Suppressor macrophage (primary cell): ENCODE results near the gene WDR49.

ENCODE experiments used
- DNase-seq, 4 experiments: peaks; one replicate each; pipeline ENCODE4 v3.0.0-alpha.2; 2020 to 2022

The WDR49 gene

DNA sequence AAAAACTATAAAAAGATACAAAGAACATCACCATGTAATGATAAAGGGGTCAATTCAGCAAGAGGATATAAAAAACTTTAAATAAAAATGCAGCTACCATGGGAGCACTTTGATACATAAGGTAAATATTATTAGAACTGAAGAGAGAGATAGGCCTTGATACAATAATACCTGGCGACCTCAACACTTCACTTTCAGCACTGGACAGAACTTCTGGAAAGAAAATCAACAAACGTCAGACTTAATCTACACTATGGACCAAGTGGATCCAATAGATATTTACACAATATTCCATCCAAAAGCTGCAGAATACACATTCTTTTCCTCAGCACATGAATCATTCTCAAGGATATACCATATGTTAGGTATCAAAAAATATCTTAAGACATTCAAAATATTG lies 42.0 kb downstream of the WDR49 start:
- no peak for DNase-seq

- no peak for DNase-seq
Observed at GRCh38 chr3:167609156-167609555, 44.6 kb downstream of the WDR49 start.

- no peak for DNase-seq
Observed at GRCh38 chr3:167606836-167607235, 46.9 kb downstream of the WDR49 start.

DNA sequence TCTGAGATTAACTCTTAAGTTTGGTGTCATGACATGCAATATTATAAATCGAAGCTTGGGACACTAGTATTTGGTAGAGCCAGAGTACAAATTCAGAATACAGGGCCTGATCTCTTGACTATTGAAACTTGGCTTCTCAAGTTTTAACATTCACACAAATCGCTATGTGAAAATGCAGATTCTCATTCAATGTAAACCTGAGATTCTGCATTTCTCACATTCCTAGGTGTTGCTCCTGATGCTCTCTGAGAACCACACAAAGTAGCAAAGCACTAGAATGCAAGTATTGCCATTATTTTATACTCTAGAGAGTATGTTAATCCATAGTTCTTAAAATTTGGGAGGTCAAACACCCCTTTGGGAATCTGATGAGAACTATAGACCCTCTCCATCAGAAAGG lies 47.9 kb downstream of the WDR49 start:
- no peak for DNase-seq

DNA sequence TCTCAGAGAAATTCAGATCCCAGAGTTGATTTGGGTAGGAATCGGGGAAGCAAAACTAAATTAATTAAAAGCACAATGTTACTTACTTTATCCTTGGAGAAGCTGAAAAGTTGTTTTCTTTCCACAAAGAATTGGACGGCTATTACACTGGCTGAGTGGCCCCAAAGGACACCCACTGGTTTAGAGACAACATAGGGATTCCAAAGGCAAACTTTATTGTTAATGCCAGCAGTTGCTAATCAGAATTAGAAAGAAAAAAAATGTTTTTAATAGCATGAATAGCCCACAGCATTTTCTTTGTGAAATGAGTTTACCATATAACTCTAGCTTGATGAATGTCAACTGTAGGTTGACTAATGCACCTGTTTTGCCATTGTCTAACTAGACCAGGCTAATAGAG lies 51.7 kb downstream of the WDR49 start:
- DNase-seq, result no peak

DNA sequence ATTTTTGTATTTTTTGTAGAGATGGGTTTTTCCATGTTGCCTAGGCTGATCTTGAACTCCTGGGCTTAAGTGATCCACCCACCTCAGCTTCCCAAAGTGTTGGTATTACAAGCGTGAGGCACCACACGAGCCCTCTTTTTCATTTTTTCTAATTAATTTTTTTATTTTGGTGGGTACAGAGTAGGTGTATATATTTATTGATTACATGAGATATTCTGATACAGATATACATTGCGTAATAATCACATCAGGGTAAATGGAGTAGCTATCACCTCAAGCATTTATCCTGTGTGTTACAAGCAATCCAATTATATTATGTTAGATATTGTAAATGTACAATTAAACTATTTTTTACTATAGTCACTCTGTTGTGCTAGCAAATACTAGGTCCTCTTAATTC lies 66.1 kb downstream of the WDR49 start:
- no peak for DNase-seq

- DNase-seq, result no peak
Observed at GRCh38 chr3:167575000-167575600, 78.6 kb downstream of the WDR49 start.

DNA sequence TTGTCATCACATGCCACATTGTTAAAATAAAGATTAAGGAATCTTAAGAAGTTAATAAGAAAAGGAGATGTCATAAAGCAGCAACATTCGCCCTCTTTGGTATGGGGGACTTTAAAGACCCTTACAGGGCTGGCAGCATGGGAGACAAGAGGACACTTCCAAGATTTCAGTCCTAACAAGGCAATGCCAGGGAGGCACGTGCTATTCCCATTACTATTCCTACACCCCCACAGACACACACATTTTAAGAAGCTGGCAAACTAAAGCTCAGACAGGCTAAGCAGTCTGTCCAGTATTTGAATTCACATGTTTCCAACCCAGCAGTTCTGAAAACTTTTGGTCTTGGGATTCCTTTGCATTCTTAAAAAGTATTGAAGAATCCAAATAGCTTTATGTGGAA lies 80.8 kb downstream of the WDR49 start:
- DNase-seq, result no peak

DNA sequence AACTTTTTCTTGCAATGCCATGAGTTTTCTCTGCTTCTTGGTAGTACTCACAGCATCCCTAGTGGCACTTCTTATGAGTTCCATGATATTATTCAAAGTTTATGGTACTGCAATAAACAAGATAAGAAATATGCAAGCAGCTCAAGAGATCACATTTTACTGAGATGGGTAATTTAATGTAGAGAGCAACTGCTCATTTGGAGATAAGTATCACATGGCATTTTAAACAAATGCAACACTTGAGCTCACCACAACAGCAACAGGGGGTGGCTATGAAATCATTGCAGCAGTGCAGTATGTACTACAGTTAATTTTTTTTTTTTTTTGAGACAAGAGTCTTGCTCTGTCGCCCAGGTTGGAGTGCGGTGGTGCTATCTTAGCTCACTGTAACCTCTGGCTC lies 85.1 kb downstream of the WDR49 start:
- no peak for DNase-seq

DNA sequence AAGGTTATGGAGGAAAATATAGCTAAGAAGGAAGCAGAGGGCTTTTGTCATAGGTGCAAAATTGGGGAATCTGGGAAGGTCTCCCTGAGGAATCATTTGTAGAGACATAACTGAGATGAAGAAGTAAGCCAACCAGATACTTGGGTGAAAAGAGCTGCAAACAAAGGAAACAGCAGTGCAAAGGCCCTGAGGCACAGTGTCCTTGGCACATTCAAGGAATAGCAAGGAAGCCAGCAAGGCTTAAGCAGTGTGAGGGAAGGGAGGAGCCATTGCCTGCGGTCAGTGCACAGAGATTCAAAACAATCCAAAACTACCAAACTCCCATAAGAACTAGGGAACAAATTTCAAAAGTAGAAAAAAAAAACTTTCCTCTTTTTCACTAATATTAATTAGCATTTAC lies 88.3 kb downstream of the WDR49 start:
- DNase-seq, result no peak

- no peak for DNase-seq
Observed at GRCh38 chr3:167564612-167565011, 89.1 kb downstream of the WDR49 start.

GRCh38 chr3:167559924-167560323 lies 93.8 kb downstream of the WDR49 start:
- no peak for DNase-seq

- DNase-seq, result no peak
Observed at GRCh38 chr3:167554898-167555297, 98.8 kb downstream of the WDR49 start.

DNA sequence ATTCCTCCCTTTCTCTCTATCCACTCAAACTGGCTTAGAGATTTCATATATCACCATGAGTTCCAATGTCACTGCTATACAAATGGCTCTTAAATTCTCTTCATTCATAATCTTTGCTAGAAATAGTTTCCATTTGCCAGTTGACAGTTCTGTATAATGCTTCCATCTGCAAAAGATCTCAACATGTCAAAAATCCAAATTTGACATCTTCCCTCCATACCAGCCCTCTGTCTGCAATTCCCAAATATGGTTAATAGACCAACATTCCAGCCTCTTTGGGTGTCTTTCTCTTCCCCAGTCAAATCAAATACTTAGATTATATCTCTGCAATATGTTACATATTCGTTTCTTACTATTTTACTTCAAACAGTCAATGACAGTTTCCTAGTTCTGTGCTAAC lies 115.7 kb downstream of the WDR49 start:
- no peak for DNase-seq

GRCh38 chr3:167521006-167521355 lies 132.8 kb downstream of the WDR49 start:
- DNase-seq, result peak; percentile 56 to 74 (median 73)

- peak in 2 of 4 experiments; percentile 31 to 32 for DNase-seq
Observed at GRCh38 chr3:167520266-167521005, 133.3 kb downstream of the WDR49 start.

DNA sequence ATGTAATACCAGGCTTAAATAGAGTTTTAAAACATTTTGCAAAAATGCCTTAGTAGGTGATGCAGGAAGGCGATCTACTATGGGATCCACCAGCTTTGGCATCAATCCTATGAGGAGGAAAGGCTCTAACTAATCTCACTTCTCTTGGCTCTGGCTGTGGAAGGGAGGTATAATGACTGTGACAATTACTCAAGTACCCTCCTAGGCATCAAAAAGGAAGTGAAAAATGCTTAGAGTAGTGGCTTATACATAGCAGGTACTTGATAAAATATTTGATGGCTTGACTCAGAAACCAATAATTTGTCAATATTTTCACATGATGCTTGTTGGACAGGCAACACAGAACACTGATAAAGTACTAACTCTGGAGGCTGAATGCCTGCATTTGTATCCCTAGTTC lies 145.8 kb downstream of the WDR49 start:
- DNase-seq, result peak in 1 of 4 experiments; percentile 12

- DNase-seq, result peak; percentile 42 to 65 (median 54)
Observed at GRCh38 chr3:167502401-167502800, 151.3 kb downstream of the WDR49 start.

GRCh38 chr3:167501941-167502340 lies 151.8 kb downstream of the WDR49 start:
- DNase-seq, result peak in 3 of 4 experiments; percentile 49 to 58 (median 54)

- no peak for DNase-seq
Observed at GRCh38 chr3:167497903-167498302, 155.8 kb downstream of the WDR49 start.

DNA sequence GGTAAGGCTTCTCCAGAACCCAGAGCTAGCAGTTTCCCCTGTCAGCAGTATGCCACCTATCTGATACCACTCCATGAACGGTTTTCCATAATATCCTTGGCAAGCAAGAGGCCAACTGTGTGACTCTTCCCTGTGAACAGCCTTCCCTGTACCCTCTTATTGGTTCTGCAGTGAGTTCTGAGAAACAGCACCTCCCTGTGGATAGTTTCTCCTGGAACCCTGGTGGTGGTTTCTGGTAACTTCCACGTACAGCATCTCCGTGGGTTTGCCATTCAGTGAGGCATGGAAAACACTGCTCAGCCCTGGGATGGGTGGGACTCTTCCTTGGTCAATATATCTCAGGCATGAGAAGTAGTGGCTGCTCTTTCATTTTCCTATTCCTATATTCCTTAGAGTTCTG lies 160.5 kb downstream of the WDR49 start:
- DNase-seq, result peak in 3 of 4 experiments; percentile 31 to 39 (median 33)

DNA sequence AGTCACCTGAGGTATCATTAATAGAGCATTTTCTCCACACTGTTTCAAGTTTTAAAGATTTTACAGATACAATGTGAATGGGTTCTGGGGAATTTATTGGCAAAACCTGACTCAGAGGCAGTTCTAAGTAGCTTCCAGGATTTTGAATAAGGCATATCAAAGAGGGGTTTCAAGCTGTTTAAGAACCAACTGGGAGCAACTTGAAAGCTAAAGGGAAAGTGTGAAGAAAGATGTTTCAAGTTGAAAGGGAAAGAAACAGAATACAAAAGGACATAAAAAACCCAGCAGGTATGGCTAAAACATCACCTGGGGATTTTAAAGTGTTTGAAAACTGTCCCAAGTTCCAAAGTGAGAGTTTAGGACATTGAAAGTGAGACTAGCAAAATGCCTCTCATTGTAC lies 162.1 kb downstream of the WDR49 start:
- no peak for DNase-seq

DNA sequence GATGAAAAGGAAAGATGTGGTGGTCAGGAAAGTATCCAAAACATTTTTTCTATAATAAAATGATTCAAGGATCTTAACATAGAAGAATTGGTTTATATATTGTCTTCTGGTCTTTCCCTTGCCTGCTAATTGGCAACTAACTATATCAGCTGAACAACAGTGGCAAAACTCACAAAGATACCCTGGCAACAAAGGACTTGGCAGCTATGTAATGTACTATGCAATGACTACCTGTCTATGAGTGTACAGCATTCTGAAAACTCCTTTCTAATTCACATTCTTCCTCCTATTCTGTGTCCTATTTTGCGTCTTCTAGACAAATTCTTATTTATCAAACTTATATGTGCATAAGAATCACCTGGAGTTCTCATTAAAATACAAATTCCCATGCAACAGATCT lies 164.2 kb downstream of the WDR49 start:
- no peak for DNase-seq

DNA sequence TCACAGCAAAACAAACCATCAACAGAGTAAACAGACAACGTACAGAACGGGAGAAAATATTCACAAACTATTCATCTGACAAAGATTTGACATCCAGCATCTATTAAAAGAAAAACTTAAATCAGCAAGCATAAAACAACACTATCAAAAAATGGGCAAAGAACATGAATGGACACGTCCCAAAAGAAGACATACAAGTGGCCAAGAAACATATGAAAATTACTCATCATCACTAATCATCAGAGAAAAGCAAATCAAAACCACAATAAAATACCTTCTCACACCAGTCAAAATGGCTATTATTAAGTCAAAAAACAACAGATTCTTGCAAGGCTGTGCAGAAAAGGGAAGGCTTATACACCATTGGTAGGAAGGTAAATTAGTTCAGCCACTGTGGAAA lies 166.2 kb downstream of the WDR49 start:
- DNase-seq, result no peak

DNA sequence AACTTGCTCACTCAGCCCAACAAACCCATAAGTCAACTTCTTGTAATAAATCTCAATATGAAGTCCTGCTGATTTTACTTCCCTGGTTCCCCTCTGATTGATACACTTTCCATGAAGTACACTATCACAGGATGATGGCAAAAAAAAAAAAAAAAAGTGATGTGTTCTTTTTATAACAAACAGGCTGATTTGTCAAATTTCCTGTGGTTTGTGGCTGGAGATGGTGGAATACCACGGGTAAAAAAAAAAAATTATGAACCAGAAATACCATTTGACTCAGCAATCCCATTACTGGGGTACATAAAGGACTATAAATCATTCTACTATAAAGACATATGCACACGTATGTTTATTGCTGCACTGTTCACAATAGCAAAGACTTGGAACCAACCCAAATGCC lies 169.2 kb downstream of the WDR49 start:
- peak in 2 of 4 experiments; percentile 4 to 17 for DNase-seq
